A673 (cell line): Measurements from ENCODE around the gene SPATA25.

Source experiments
- CTCF ChIP-seq: fragments of 300-800, 200-600 bp; sonication (generic); conservative IDR thresholded peaks from 2 replicates; pipeline ENCODE4 v1.5.1; 2017; ENCODE audit warnings: low read depth, mild to moderate bottlenecking, antibody characterized with exemption, low read length, moderate library complexity, mixed read lengths
- EZH2 ChIP-seq: fragments of 200-600 bp; sonication (generic); IDR thresholded peaks from 2 replicates; pipeline ENCODE4 v1.6.1; 2017; ENCODE audit warnings: borderline replicate concordance, low read depth, mild to moderate bottlenecking, mixed read lengths, antibody characterized with exemption, low read length; ENCODE audit not compliant: poor library complexity, severe bottlenecking

DNA sequence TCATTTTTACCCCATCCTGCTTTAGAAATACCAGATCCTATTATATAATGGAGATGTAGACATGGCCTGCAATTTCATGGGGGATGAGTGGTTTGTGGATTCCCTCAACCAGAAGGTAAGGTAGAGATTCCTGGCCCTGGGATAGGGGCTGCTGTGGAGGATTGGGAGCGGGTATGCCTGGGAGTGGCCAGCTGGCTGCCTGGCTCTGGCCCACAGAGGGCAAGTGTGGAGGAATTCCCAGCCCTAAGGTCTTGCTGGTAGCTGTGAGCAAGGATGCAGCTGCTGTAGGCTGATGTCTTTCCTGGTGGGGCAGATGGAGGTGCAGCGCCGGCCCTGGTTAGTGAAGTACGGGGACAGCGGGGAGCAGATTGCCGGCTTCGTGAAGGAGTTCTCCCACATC is 10.3 kb upstream of the SPATA25 start:
- TF ChIP-seq CTCF (no peak), EZH2 (no peak)
